Right lobe of liver (tissue), 4 donors: ENCODE results near the gene FYB1.

Experiments used
- POLR2A ChIP-seq: fragments of 450-650 bp; IDR thresholded peaks from one replicate; pipeline ENCODE4 v1.6.1; 2017; ENCODE audit warnings: antibody characterized with exemption, mild to moderate bottlenecking
- TF ChIP-seq, protein P1 (sequence below), 4 donors: fragments of 200-600 bp in 3 of 4; fragments of 450-650 bp in 1 of 4; IDR thresholded peaks; one replicate each; pipeline versions ENCODE4 v1.5.1 to v1.8.0; 2016 to 2022; ENCODE audit warnings: antibody characterized with exemption in 4 of 4, mild to moderate bottlenecking in 2 of 4
- donor health status: DM: no; HTN: no; CAD: no.
- donor health status: DM: no; HTN: no; CAD: no.
- donor health status: DM: no; HTN: yes; CAD: no.

DNA sequence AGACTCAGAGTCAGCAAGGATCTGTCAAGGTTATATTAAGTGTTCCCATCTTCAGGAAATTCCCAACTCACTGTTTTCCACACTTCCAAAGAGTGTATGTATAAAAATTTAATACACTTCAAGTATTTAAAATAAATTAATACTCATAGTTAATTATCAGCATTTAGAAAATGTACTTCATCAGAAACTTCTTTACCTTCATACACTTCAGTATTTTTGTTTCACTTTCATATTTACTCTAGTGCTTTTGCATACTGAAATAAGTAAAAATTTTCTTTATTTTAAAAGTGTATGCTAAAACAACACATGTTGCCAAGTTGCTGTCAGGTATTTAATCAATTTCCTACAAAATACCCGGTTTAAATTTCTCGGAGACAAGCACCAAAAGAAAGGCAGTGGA lies 161.6 kb downstream of the FYB1 start:
- TF ChIP-seq, protein P1, sequence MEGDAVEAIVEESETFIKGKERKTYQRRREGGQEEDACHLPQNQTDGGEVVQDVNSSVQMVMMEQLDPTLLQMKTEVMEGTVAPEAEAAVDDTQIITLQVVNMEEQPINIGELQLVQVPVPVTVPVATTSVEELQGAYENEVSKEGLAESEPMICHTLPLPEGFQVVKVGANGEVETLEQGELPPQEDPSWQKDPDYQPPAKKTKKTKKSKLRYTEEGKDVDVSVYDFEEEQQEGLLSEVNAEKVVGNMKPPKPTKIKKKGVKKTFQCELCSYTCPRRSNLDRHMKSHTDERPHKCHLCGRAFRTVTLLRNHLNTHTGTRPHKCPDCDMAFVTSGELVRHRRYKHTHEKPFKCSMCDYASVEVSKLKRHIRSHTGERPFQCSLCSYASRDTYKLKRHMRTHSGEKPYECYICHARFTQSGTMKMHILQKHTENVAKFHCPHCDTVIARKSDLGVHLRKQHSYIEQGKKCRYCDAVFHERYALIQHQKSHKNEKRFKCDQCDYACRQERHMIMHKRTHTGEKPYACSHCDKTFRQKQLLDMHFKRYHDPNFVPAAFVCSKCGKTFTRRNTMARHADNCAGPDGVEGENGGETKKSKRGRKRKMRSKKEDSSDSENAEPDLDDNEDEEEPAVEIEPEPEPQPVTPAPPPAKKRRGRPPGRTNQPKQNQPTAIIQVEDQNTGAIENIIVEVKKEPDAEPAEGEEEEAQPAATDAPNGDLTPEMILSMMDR (IDR thresholded peaks at IDR 0.05) = no peak
- no peak for TF ChIP-seq POLR2A
